RKO (cell line): ENCODE measurements around the gene PRR23E.

Experiments used
- DNase-seq: peaks from one replicate; pipeline ENCODE4 v3.0.0-alpha.2; 2016; ENCODE audit warnings: low spot score

PRR23E gene

DNA sequence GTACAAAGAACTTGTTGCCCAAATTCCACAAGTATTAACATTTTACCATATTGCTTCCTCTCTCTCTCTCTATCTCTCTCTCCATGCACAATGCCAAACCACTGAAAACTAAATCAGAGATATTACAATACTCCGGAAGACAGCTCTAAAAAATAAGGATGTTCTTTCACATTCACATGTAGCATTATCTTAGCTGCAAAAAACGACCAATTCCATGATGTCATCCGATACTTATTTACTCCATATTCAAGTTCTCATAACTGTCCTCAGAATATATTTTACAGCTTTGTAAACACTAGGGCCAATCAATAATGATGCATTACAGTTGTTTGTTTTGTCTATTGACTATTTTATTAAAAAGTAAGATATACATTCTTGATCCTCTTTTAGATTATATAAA lies 7.7 kb upstream of the PRR23E start:
- no peak for DNase-seq

DNA sequence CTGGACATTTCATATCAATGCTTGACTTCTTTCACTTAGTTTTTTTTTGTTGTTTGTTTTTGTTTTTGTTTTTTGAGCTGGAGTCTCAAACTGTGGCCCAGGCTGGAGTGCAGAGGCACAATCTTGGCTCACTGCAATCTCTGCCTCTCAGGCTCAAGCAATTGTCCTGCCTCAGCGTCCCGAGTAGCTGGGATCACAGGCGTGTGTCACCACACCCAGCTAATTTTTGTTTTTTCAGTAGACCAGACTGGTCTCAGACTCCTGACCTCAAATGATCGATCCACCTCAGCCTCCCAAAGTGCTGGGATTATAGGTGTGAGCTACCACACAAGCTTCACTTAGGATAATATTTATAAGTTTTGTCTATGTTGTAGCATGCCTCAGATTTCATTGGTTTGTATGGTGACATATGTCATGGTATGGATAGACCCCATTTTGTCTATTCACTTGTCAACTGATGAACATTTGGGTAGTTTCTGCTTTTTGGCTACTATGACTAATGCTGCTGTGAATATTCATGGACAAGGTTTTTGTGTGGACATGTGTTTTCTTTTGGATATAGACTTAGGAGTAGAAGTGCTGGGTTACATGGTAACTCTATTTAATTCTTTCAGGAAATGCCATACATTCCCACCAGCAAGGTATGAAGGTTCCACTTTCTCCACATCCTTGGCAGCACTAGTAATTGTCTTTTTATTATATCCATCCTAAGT lies 6.8 kb upstream of the PRR23E start:
- no peak for DNase-seq

- no peak for DNase-seq
Observed at GRCh38 chr3:127187316-127187715, 5.6 kb upstream of the PRR23E start.

DNA sequence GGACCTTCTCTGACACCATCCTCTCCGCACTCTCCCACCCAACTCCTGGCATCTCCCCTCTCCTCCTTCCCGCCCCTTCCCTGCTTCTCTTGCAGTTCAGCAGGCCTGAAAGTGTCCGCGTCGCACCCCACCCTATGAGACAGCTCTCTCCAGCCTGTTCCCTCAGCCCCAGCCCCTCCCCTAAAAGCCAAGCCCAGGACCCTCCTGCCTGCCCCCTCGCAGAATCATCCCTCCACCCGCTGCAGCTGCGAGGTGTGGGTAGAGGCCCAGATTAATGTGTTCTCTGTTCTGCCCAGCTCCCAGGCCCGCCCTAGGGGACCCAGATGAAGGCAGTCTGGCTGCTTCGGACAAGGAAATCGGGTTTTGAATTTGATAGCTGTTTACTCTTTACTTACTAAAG lies 410 bp downstream of the PRR23E start:
- no peak for DNase-seq

GRCh38 chr3:127193775-127194174 lies 844 bp downstream of the PRR23E start:
- DNase-seq: no peak

GRCh38 chr3:127194601-127195187 lies 1.8 kb downstream of the PRR23E start:
- no peak for DNase-seq

DNA sequence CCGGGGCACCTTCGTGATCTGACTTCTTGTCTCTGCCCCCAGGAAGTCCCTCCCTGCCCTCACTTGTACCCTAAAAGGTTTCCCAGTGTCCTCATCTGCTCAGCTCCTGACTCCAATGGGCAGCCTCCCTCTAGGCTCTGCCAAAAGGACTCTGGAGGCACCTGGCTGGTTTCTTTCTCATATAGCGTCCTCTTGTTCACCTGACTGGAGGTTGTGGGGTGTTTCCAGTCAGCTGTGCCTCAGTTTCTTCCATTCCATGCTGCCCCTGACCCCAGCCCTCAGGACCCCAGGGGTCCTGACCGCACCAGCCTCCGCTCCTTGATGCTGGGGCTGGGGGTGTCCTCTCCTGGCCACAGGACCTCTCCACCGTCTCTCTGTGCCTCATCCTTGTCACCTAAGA lies 2.5 kb downstream of the PRR23E start:
- DNase-seq: no peak

DNA sequence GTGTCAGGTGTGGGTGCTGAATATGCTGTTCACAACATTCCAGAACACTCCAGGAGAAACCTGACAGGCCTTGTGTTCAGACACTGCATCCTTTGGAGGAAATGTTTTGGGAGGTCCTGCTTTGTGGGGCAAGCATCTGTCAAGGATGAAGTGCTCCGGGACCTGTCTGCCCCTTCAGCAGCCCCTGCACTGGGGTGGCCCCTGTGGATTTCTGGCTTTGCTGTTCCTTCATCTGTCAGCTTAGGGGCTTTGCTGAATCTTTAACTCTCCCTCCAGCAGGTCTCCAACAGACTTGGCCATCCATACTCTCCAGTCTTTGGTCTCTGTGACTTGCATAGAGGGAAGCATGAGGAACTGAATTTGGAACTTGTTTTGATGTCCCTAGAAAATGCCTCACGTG lies 3.1 kb downstream of the PRR23E start:
- no peak for DNase-seq

GRCh38 chr3:127196466-127197299 lies 3.8 kb downstream of the PRR23E start:
- DNase-seq: no peak

DNA sequence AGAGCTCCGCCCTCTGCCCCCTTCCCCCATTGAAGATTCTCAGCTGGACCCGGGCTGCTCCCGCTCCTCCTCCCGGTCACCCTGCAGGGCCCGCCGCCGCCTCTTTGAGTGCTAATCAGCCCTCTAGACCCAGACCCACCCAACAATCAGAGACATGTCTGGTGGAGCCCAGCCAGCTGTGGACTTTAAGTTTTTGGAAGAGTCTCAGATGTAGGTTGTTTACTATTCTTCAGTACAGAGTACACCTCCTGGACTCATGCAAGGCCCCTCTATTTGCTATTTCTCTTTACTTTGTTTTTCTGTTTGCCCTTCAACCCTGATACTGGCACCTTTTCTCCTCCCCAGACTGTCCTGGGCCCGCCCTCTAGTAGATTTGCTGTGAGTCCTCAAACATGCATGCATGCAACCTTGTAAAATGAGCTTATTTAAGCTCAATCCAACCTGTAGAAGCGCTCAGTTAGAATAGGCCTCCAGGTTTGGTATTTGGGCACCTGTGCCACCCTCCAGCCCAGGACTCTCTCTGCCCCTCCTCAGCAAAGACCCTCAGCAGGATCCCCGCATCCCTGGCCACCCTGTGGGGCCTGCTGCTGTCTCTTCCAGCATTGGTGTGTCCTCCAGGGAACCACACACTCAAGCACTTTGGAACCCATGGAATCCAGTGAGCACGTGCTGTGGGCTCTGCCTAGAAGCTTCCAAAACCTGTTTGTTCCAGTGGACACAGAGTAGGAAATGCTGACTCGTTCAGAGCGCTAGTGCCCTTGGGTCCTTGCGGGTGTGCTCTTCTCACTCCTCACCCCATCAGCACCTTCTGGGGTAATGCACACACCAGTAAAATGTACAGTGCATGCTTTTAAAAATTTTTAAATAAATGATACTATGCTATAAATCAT lies 4.6 kb downstream of the PRR23E start:
- DNase-seq: no peak

GRCh38 chr3:127200086-127200691 lies 7.3 kb downstream of the PRR23E start:
- no peak for DNase-seq

DNA sequence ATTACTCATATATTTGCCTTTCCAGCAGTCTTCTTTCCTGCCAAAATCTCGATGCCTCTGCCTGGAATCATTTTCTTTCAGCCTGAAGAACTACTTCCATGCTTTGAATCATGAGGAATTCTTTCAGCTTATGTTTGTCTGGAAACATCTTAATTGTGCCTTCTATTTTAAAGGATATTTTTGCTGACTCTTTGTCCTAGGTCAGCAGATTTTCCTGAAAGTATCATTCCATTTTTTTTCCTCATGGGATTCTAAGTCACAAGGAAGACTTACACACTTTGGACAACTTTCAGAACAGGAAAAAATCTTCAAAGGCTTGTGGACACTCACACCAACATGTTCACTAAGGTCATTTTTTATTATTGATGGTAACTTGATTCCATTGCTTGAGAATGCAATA lies 10.1 kb downstream of the PRR23E start:
- DNase-seq: no peak

DNA sequence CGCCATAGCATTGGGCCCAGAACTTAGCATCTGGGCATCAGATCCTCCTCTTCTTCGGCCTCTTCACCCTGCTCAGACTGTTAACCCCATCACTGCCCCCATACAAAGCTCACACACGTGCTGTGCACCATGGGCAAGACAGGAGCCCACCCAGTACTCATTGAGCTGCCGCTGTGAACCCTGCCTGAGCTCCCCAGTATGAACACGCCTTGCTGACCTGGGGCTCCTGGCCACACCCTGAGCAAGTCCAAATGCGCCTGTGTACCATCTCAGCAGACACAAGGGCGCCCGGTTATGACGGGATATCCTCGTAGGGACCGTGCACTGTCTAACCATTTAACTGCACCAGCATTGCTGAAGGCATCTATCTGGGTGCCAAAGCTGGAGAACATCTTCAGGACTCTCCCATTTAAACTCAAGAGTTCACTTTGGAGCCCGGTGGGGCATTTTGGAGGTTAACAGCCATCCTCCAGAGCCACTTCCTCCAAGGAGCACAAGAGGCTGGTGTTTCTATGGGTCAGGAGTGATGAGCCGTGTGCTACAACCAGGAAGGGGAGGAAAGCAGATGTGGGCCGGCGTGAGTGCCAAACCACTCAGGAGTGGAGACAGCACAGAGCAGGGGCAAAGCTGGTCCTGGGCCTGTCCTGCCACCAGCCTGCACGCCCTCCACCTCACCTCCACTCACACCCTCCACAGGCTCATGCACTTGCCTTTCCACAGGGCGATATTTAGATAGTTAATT lies 12.1 kb downstream of the PRR23E start:
- DNase-seq: no peak

GRCh38 chr3:127206154-127206553 lies 13.2 kb downstream of the PRR23E start:
- DNase-seq: no peak

DNA sequence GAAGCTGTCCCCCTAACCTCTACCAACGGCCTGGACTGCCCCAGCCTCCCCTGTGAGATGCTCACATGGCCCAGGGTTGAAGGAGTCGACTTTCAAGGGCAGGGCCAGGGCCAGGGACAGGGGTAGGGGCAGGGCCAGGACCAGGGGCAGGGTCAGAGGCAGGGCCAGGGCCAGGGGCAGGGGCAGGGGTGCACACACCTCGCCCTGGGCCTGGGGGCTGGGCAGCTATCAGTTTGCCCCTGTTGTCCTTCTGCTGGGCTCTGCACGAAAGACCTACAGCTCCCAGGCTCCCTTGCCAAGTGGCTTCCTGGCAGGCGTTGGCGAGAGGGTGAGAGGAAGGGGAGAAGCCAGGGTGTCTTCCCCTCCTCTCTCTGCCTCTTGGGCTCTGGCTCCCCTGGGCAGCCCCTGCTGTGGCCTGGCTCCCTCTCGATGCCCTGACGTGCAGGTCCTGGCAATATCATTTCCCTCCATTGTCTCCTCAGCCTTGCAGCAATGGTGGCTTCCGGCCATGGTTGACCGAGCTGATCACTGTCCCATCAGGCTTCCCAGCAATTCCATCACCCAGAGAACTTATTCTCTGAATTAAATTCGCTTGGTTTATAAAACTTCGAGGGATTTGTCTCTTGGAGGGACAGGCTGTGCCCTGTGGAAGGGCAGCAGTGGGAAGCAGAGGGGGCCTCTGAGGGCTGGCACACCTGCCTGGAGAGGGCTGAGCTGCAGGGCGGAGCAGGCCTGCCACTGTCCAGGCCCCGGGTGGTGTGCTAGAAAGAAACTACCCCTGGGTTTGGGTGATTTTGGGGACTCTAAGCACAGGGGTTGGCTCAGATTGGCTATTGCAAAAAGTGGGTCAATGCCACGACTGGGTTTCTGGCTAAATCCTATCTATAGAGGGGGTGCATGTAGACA lies 13.9 kb downstream of the PRR23E start:
- no peak for DNase-seq

DNA sequence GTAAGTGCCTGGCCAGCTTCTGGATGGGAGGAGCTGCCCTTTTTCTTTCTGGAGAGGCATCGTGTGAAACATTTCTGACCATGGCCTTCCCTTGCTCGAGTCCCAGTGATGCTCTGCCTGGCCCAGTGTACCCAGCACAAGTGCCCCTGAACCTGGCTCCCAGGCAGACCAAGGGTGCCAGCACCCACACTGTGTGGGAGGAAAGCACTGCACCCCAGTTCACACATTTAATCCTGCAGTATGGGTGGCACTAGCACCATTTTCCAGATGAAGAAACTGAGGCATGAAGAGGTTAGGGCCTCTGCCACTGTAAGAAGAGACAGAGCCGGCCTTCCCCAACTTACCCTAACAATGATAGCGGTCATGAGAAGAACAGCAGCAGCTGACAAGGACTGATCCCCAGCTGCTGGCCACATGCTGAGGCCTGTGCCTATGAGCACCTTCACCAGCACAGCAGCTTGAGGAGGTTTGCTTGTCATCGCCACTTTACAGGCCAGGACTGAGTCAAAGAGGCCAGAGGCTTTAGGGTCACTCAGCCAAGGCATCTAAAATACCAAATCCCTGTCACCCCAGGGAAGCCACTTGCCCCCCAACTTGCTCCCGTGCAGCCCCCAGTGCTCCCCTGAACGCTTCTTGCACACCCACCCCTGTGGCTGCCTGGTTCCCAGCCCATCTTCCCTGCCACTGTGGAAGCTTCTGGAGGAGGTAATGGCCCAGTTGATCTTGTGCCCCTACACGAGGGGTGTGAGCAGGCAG lies 15.0 kb downstream of the PRR23E start:
- DNase-seq: no peak

DNA sequence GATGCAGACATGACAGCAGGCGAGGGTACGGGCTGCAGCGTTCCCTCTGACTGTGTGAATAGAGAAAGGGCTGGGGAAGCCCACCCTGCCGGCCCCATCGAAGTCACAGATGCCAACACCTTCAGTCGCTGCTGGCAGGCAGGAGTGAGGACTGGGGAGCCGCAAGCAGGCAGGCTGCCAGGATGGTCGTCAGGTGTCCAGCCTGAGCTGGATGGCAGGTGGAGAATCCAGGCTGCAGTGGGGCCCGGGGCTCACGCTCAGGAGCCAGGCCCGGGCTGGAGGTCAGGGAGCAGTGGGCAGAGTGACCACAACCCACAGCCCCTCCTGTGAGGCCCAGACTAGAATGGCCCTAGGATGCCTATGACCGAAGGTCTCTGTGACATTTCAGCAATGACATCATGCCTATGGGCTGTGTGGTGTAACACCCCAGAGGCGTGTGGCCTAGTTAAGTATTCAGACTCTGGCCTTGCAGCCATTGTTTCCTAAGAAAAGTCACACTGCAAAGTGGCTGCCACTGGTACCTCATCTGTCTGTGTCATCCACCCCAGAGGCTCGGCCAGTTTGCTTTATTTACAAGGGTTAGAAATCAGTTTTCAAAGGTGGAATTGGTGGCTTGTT lies 15.7 kb downstream of the PRR23E start:
- no peak for DNase-seq

DNA sequence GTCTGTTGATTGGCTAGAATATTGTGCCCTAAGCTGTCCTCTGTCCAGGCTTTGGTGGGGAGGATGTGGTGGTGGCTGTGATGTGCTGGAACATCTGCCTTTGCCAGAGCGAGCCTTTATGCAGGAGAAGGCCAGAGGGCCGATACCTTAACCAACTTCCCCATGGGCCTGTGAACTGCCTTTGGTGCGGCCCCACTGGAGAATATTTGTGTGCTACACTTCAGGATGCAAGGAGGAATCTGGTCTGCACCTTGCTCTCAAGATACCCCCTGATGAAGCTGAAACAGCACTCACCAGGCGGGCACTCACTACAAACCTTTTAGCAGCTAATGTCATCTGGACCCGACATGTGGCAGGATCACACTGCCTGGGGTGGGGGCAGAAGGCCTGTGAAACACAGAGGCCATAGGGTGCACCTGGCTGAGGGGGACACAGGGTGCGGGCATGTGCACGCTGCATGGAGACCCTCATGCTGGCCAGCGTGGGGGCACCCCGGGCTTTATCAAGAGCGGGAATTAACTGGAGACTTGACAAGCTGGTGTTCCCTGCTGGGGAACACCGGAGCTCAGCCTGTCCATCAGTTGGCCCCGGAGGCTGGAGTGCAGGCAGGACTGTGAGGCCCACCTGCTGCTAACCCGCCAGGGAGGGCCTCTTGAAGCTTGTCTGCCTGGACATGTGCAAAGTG lies 16.4 kb downstream of the PRR23E start:
- no peak for DNase-seq
